A549 (cell line): ENCODE results near the gene ANGPTL3. TPM values are rescaled to one million over a fixed set of nuclear protein-coding genes. Genes with fewer than 3 reads are reported as not detected.
"Not testable (repeated sequence)": the region's sequence is repeated elsewhere in the genome, so short reads cannot be mapped to it uniquely, and the experiment has no call there.

ENCODE experiments used
- ATAC-seq, 2 experiments: fragments of 200-7000 bp in 1 of 2; fragments of >200 bp in 1 of 2; cut with Nextera tagmentation in 1 of 2; cut with Tn5 transposase in 1 of 2; 3 replicates each; pipeline versions ENCODE4 v1.8.0 to v1.9.1; 2018 to 2020; ENCODE audit warnings: mild to moderate bottlenecking in 1 of 2, moderate library complexity in 1 of 2
- CTCF ChIA-PET: fragments of 300-600 bp; sonication (Branson Sonifier 250); formaldehyde crosslinking; extraction: SDS; loops from one replicate; lab custom pipeline; 2021; ENCODE audit warnings: antibody characterized with exemption, inconsistent platforms; lab: Yijun Ruan, JAX
- POLR2A ChIA-PET: fragments of 350-600 bp; formaldehyde crosslinking; extraction: SDS; loops from one replicate; lab custom pipeline; 2021; ENCODE audit warnings: antibody characterized with exemption, inconsistent platforms; lab: Yijun Ruan, JAX
- DNase-seq, 2 experiments: peaks; one replicate each; pipeline versions ENCODE4 v3.0.0 to v3.0.0-alpha.2; 2011 to 2016; ENCODE audit warnings: low read depth in 1 of 2, low spot score in 1 of 2
- FAIRE-seq: peaks from 2 replicates; lab custom pipeline; 2011; peaks lifted over from hg19 to GRCh38; lab: Jason Lieb, UNC
- H3K27ac ChIP-seq, 2 experiments: fragments of >200 bp; sonication (Bioruptor Twin); formaldehyde crosslinking; 3 replicates each; pipeline ENCODE4 v1.5.1; 2016 to 2017
- H3K4me1 ChIP-seq: fragments of >200 bp; sonication (Bioruptor Twin); formaldehyde crosslinking; 3 replicates; pipeline ENCODE4 v1.6.1; 2016
- H3K4me2 ChIP-seq: fragments of >200 bp; sonication (Bioruptor Twin); formaldehyde crosslinking; 3 replicates; pipeline ENCODE4 v1.6.1; 2016
- H3K4me3 ChIP-seq: fragments of >200 bp; sonication (Bioruptor Twin); formaldehyde crosslinking; 3 replicates; pipeline ENCODE4 v1.5.1; 2016
- H3K9me3 ChIP-seq: fragments of >200 bp; sonication (Bioruptor Twin); formaldehyde crosslinking; 3 replicates; pipeline ENCODE4 v1.6.1; 2016
- CBX2 ChIP-seq: fragments of 200-600 bp; sonication (generic); IDR thresholded peaks from 2 replicates; pipeline ENCODE4 v1.6.1; 2016; ENCODE audit warnings: low read depth, mild to moderate bottlenecking, borderline replicate concordance
- CHD2 ChIP-seq: fragments of 150-350 bp; IDR thresholded peaks from 2 replicates; pipeline ENCODE4 v1.6.1; 2014; ENCODE audit warnings: low read length; ENCODE audit not compliant: partially characterized antibody
- ESRRA ChIP-seq: fragments of 150-350 bp; IDR thresholded peaks from 2 replicates; pipeline ENCODE4 v1.6.1; 2014; ENCODE audit warnings: mild to moderate bottlenecking, low read length, borderline replicate concordance
- FOSL2 ChIP-seq, 2 experiments: fragments of 450-650 bp in 1 of 2; fragments of >200 bp in 1 of 2; sonication (Bioruptor Twin) in 1 of 2; formaldehyde crosslinking; IDR thresholded peaks; 2 replicates each; pipeline versions ENCODE4 v1.5.0 to v1.6.1; 2016 to 2020; ENCODE audit warnings: mild to moderate bottlenecking in 1 of 2, moderate library complexity in 1 of 2
- GATA3 ChIP-seq: IDR thresholded peaks from 2 replicates; pipeline ENCODE4 v1.6.1; 2012; ENCODE audit warnings: borderline replicate concordance
- HEYL ChIP-seq: fragments of 250-450 bp; sonication (Bioruptor Pico); IDR thresholded peaks from 2 replicates; pipeline ENCODE4 v1.8.0; 2021; ENCODE audit warnings: mild to moderate bottlenecking, moderate library complexity
- HOXB13 ChIP-seq: fragments of 250-450 bp; sonication (Bioruptor Pico); IDR thresholded peaks from 2 replicates; pipeline ENCODE4 v1.5.0; 2020; ENCODE audit warnings: low read depth, mild to moderate bottlenecking, moderate library complexity
- KDM5A ChIP-seq: fragments of 200-600 bp; sonication (generic); IDR thresholded peaks from 2 replicates; pipeline ENCODE4 v1.6.1; 2016; ENCODE audit warnings: antibody characterized with exemption, mild to moderate bottlenecking
- MAFK ChIP-seq: fragments of 450-650 bp; IDR thresholded peaks from 2 replicates; pipeline ENCODE4 v1.6.1; 2014; ENCODE audit not compliant: partially characterized antibody
- MAZ ChIP-seq: fragments of 150-350 bp; IDR thresholded peaks from 2 replicates; pipeline ENCODE4 v1.6.1; 2014; ENCODE audit warnings: antibody characterized with exemption, low read depth, low read length, borderline replicate concordance
- MYC ChIP-seq: IDR thresholded peaks from 2 replicates; pipeline ENCODE4 v1.6.1; 2012; ENCODE audit warnings: mild to moderate bottlenecking, inconsistent platforms, low read length, improper control_type of control experiment, borderline replicate concordance
- NR3C1 ChIP-seq: fragments of >200 bp; sonication (Bioruptor Twin); formaldehyde crosslinking; IDR thresholded peaks from 3 replicates; pipeline ENCODE4 v1.6.1; 2017
- SMC3 ChIP-seq: fragments of >200 bp; sonication (Bioruptor Twin); formaldehyde crosslinking; IDR thresholded peaks from 3 replicates; pipeline ENCODE4 v1.6.1; 2018; ENCODE audit warnings: inconsistent platforms
- ZFP36 ChIP-seq: fragments of 450-650 bp; IDR thresholded peaks from 2 replicates; pipeline ENCODE4 v1.6.1; 2014; ENCODE audit warnings: borderline replicate concordance; ENCODE audit not compliant: partially characterized antibody
- WGBS: methylation state at CpG from one replicate; pipeline ENCODE4 v1.1.6; 2017; ENCODE audit errors: missing lambda C conversion rate; 5-methylcytosine and 5-hydroxymethylcytosine counted together
- polyA minus RNA-seq: library from RNA; depleted of rRNA, polyadenylated mRNA; stranded (reverse); fragments of >200 nt; gene quantifications from 2 replicates; pipeline ENCODE4 v1.2.3, GENCODE V29; 2011; rRNA and poly(A)+ RNA removed
- polyA plus RNA-seq, 4 experiments: library from polyadenylated mRNA; depleted of rRNA in 3 of 4; stranded (reverse); fragments of >200 nt; fragmentation: RNase III in 1 of 4; extraction: RNeasy Plus Mini Kit Qiagen cat#74134 plus additional on column Dnase treatment in 1 of 4; gene quantifications; 2 replicates in 3 of 4; 3 replicates in 1 of 4; pipeline ENCODE4 v1.2.3, GENCODE V29; 2011 to 2017
- TF ChIP-seq, protein P1 (sequence below): IDR thresholded peaks from 2 replicates; pipeline ENCODE4 v1.6.1; 2012
- TF ChIP-seq, protein P2 (sequence below): fragments of >200 bp; sonication (Bioruptor Twin); formaldehyde crosslinking; IDR thresholded peaks from 3 replicates; pipeline ENCODE4 v1.6.1; 2016
- TF ChIP-seq, protein P3 (sequence below): fragments of 250-450 bp; sonication (Bioruptor Pico); IDR thresholded peaks from 2 replicates; pipeline ENCODE4 v1.5.0; 2021; ENCODE audit warnings: mild to moderate bottlenecking, moderate library complexity, borderline replicate concordance

Gene ANGPTL3, protein sequence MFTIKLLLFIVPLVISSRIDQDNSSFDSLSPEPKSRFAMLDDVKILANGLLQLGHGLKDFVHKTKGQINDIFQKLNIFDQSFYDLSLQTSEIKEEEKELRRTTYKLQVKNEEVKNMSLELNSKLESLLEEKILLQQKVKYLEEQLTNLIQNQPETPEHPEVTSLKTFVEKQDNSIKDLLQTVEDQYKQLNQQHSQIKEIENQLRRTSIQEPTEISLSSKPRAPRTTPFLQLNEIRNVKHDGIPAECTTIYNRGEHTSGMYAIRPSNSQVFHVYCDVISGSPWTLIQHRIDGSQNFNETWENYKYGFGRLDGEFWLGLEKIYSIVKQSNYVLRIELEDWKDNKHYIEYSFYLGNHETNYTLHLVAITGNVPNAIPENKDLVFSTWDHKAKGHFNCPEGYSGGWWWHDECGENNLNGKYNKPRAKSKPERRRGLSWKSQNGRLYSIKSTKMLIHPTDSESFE
- not detected in 2 replicates for polyA plus RNA-seq (2011; rRNA removed)
- not detected in 2 replicates for polyA plus RNA-seq (2012; cell fraction: cytosol; rRNA removed)
- not detected in 2 replicates for polyA plus RNA-seq (2012; cell fraction: nucleus; rRNA removed)
- polyA plus RNA-seq (2017; fragmentation: RNase III; extraction: RNeasy Plus Mini Kit Qiagen cat#74134 plus additional on column Dnase treatment): not detected in 3 replicates
- not detected in 2 replicates for polyA minus RNA-seq

DNA sequence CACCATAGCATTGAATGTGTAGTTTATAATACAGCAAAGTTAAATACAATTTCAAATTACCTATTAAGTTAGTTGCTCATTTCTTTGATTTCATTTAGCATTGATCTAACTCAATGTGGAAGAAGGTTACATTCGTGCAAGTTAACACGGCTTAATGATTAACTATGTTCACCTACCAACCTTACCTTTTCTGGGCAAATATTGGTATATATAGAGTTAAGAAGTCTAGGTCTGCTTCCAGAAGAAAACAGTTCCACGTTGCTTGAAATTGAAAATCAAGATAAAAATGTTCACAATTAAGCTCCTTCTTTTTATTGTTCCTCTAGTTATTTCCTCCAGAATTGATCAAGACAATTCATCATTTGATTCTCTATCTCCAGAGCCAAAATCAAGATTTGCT lies at the start of gene ANGPTL3:
Gene ANGPTL3 (plus strand): TSS at position 240 of the 400 bp plus-strand sequence. CDS start 47 bp downstream, at position 287.
- DNase-seq (no peak), ATAC-seq (no peak), FAIRE-seq (no peak)
- Histone ChIP-seq H3K4me3 (no peak within 1 kb of the TSS), H3K4me1 (peaks cover 9% of the 10 kb centered on the region; the same call in 2 of the 3 replicates), H3K9me3 (no peaks in the 10 kb centered on the region), H3K4me2 (no peak within 1 kb of the TSS)
- WGBS: 85% methylated on average over 3 of the region's 3 CpGs
- no peak for TF ChIP-seq MAFK
- TF ChIP-seq, protein P1, sequence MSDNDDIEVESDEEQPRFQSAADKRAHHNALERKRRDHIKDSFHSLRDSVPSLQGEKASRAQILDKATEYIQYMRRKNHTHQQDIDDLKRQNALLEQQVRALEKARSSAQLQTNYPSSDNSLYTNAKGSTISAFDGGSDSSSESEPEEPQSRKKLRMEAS: no peak
- no peak for TF ChIP-seq CBX2
- TF ChIP-seq SMC3: no peak
- TF ChIP-seq CHD2: no peak
- TF ChIP-seq, protein P2, sequence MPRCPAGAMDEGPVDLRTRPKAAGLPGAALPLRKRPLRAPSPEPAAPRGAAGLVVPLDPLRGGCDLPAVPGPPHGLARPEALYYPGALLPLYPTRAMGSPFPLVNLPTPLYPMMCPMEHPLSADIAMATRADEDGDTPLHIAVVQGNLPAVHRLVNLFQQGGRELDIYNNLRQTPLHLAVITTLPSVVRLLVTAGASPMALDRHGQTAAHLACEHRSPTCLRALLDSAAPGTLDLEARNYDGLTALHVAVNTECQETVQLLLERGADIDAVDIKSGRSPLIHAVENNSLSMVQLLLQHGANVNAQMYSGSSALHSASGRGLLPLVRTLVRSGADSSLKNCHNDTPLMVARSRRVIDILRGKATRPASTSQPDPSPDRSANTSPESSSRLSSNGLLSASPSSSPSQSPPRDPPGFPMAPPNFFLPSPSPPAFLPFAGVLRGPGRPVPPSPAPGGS: no peak
- no peak for TF ChIP-seq HEYL (CRISPR knock-in tag)
- TF ChIP-seq, all 56 proteins: peak for 0
- CTCF ChIA-PET: no interaction called here
- POLR2A ChIA-PET: no interaction called here
- H3K27ac ChIP-seq: no peak within 1 kb of the TSS

DNA sequence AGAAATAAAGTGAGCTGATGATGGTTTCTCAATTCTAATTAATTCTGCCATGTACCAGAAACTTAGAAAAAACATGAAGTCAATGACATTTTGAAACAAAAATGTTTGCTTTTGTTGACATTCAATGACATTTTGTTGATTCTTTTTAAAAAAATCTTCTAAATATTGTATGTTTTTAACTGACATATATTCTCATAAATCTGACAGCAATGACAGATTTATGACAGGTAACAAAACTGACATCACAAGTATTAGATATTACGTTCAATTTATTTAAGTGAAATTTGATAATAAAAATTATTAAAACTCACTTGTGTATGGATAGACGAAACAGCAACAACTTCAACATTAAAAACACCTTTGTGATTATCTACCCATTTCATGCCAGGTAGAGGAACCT lies 36.0 kb upstream of the ANGPTL3 start:
- Histone ChIP-seq H3K4me2 (no peak overlapping the region), H3K27ac (no peak overlapping the region), H3K4me3 (no peak overlapping the region), H3K9me3 (no peaks in the 10 kb centered on the region), H3K4me1 (no peaks in the 10 kb centered on the region)
- WGBS: 88% methylated on average over 2 of the region's 2 CpGs
- TF ChIP-seq HOXB13 (CRISPR knock-in tag): no peak
- TF ChIP-seq, protein P3, sequence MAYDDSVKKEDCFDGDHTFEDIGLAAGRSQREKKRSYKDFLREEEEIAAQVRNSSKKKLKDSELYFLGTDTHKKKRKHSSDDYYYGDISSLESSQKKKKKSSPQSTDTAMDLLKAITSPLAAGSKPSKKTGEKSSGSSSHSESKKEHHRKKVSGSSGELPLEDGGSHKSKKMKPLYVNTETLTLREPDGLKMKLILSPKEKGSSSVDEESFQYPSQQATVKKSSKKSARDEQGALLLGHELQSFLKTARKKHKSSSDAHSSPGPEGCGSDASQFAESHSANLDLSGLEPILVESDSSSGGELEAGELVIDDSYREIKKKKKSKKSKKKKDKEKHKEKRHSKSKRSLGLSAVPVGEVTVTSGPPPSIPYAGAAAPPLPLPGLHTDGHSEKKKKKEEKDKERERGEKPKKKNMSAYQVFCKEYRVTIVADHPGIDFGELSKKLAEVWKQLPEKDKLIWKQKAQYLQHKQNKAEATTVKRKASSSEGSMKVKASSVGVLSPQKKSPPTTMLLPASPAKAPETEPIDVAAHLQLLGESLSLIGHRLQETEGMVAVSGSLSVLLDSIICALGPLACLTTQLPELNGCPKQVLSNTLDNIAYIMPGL (CRISPR knock-in tag): no peak
- TF ChIP-seq NR3C1: no peak
- no peak for TF ChIP-seq ZFP36
- no peak for TF ChIP-seq SMC3
- no peak for TF ChIP-seq MYC
- no peak for TF ChIP-seq KDM5A
- no peak for TF ChIP-seq MAZ
- TF ChIP-seq FOSL2 (IDR thresholded peaks at IDR 0.05): no peak
- TF ChIP-seq FOSL2 (CRISPR knock-in tag; IDR thresholded peaks at IDR 0.05): no peak
- TF ChIP-seq ESRRA: no peak
- no peak for TF ChIP-seq GATA3
- DNase-seq: no peak
- POLR2A ChIA-PET: no interaction called here
- CTCF ChIA-PET: no interaction called here
- FAIRE-seq: no peak
- ATAC-seq: no peak

DNA sequence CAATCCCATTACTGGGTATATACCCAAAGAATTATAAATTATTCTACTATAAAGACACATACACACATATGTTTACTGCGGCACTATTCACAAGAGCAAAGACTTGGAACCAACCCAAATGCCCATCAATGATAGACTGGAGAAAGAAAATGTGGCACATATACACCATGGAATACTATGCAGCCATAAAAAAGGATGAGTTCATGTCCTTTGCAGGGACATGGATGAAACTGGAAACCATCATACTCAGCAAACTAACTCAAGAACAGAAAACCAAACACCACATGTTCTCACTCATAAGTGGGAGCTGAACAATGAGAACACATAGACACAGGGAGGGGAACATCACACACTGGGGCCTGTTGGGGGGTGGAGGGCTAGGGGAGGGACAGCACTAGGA lies 30.1 kb upstream of the ANGPTL3 start:
- H3K4me3 ChIP-seq, POLR2A ChIA-PET, ATAC-seq, H3K27ac ChIP-seq, CTCF ChIA-PET, H3K4me2 ChIP-seq, FAIRE-seq, H3K9me3 ChIP-seq, DNase-seq, H3K4me1 ChIP-seq: not testable (repeated sequence)
- 100% methylated on average over 1 of the region's 1 CpG for WGBS

DNA sequence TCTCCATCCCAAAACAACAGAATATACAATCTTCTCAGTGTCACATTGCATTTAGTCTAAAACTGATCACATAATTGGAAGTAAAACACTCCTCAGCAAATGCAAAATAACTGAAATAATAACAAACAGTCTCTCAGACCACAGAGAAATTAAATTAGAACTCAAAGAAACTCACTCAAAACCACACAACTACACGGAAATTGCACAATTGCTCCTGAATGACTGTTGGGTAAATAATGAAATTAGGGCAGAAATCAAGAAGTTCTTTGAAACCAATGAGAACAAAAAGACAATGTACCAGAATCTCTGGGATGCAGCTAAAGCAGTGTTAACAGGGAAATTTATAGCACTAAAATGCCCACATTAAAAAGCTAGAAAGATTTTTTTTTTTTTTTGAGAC lies 29.4 kb upstream of the ANGPTL3 start:
- POLR2A ChIA-PET, H3K4me3 ChIP-seq, FAIRE-seq, H3K4me2 ChIP-seq, H3K9me3 ChIP-seq, H3K4me1 ChIP-seq, ATAC-seq, DNase-seq, H3K27ac ChIP-seq: not testable (repeated sequence)
- CTCF ChIA-PET: interaction anchor here (0.6 kb wide), 1 partner anchor 14 kb away, joined by 4 read pairs; no protein-coding TSS in a partner anchor
- WGBS: 86% methylated on average over 1 of the region's 1 CpG

DNA sequence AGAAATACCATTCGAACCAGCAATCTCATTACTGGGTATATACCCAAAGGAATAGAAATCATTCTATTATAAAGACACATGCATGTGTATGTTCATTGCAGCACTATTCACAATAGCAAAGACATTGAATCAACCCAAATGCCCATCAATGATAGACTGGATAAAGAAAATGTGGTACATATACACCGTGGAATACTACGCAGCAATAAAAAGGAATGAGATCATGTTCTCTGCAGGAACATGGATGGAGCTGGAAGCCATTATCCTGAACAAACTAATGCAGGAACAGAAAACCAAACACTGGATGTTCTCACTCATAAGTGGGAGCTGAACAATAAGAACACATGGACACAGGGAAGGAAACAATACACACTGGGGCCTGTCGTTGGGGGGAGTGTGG lies 25.8 kb upstream of the ANGPTL3 start:
- CTCF ChIA-PET: interaction anchor here (1.7 kb wide), 1 partner anchor 41 kb away, joined by 5 read pairs; no protein-coding TSS in a partner anchor
- H3K9me3 ChIP-seq, H3K4me2 ChIP-seq, FAIRE-seq, POLR2A ChIA-PET, H3K27ac ChIP-seq, ATAC-seq, H3K4me1 ChIP-seq, DNase-seq, H3K4me3 ChIP-seq: not testable (repeated sequence)
- 83% methylated on average over 4 of the region's 4 CpGs for WGBS
